Keratinocyte (primary cell): Measurements from ENCODE around the gene TMX1. TPM values are rescaled to one million over a fixed set of nuclear protein-coding genes. Genes with fewer than 3 reads are reported as not detected.

Experiments used
- DNase-seq: peaks from one replicate; pipeline ENCODE4 v3.0.0-alpha.2; 2011; ENCODE audit warnings: low read depth, missing footprints, low spot score
- FAIRE-seq: peaks from 2 replicates; lab custom pipeline; 2011; peaks lifted over from hg19 to GRCh38; lab: Jason Lieb, UNC
- H2AFZ ChIP-seq: 2 replicates; pipeline ENCODE4 v1.6.0; 2012; ENCODE audit warnings: low read length, control low read depth, inconsistent platforms; ENCODE audit not compliant: control insufficient read depth
- H3K27ac ChIP-seq: 2 replicates; pipeline ENCODE4 v1.5.1; 2011; ENCODE audit warnings: low read length; ENCODE audit not compliant: control insufficient read depth, insufficient read depth
- H3K27me3 ChIP-seq: 3 replicates; pipeline ENCODE4 v1.6.0; 2011; ENCODE audit warnings: low read length; ENCODE audit not compliant: control insufficient read depth, insufficient read depth; ENCODE audit errors: extremely low read depth
- H3K36me3 ChIP-seq, 2 experiments: 2 replicates in 1 of 2; 3 replicates in 1 of 2; pipeline ENCODE4 v1.5.1; 2011; ENCODE audit warnings: low read length in 2 of 2, mild to moderate bottlenecking in 1 of 2; ENCODE audit not compliant: control insufficient read depth in 2 of 2, insufficient read depth in 2 of 2; ENCODE audit errors: extremely low read depth in 1 of 2
- H3K4me1 ChIP-seq: 3 replicates; pipeline ENCODE4 v1.5.1; 2011; ENCODE audit warnings: low read length; ENCODE audit not compliant: control insufficient read depth, insufficient read depth; ENCODE audit errors: extremely low read depth
- H3K4me2 ChIP-seq: 3 replicates; pipeline ENCODE4 v1.6.0; 2011; ENCODE audit warnings: low read depth, low read length; ENCODE audit not compliant: control insufficient read depth, insufficient read depth; ENCODE audit errors: extremely low read depth
- H3K4me3 ChIP-seq, 3 experiments: fragments of 200-600 bp in 1 of 3; sonication (generic) in 1 of 3; 2 replicates in 2 of 3; 3 replicates in 1 of 3; pipeline ENCODE4 v1.5.1; 2011 to 2016; ENCODE audit warnings: low read length in 3 of 3, mild to moderate bottlenecking in 3 of 3, control low read depth in 2 of 3, inconsistent platforms in 1 of 3, low read depth in 1 of 3, mixed read lengths in 1 of 3, mixed run types in 1 of 3, moderate library complexity in 1 of 3; ENCODE audit not compliant: control insufficient read depth in 2 of 3, insufficient read depth in 2 of 3; ENCODE audit errors: extremely low read depth in 1 of 3
- H3K79me2 ChIP-seq: 2 replicates; pipeline ENCODE4 v1.6.0; 2012; ENCODE audit warnings: low read length; ENCODE audit not compliant: control insufficient read depth, insufficient read depth
- H3K9ac ChIP-seq: 3 replicates; pipeline ENCODE4 v1.6.0; 2011; ENCODE audit warnings: low read length; ENCODE audit not compliant: control insufficient read depth, insufficient read depth; ENCODE audit errors: extremely low read depth
- H3K9me1 ChIP-seq: 3 replicates; pipeline ENCODE4 v1.6.0; 2011; ENCODE audit warnings: low read length; ENCODE audit not compliant: control insufficient read depth, insufficient read depth; ENCODE audit errors: extremely low read depth
- H3K9me3 ChIP-seq: 2 replicates; pipeline ENCODE4 v1.5.1; 2012; ENCODE audit warnings: low read depth, low read length; ENCODE audit not compliant: control insufficient read depth
- H4K20me1 ChIP-seq: 3 replicates; pipeline ENCODE4 v1.6.0; 2011; ENCODE audit warnings: low read length; ENCODE audit not compliant: control insufficient read depth, insufficient read depth; ENCODE audit errors: extremely low read depth
- EZH2 ChIP-seq: IDR thresholded peaks from one replicate; pipeline ENCODE4 v1.6.1; 2012; ENCODE audit warnings: inconsistent platforms, mild to moderate bottlenecking, low read length, moderate library complexity
- dilution Hi-C: fragments of 300-500 bp; cut with MboI; formaldehyde crosslinking; loops from one replicate; pipeline ENCODE4 v1.7.0; 2020; ENCODE audit warnings: low sequenced_read_pairs; ENCODE audit not compliant: extremely low pct_ligation_motif_present
- polyA plus RNA-seq, 5 experiments: library from polyadenylated mRNA; depleted of rRNA in 3 of 5; stranded (reverse) in 3 of 5; stranded (forward) in 1 of 5; unstranded in 1 of 5; fragments of >200 nt; gene quantifications; 1 replicate in 1 of 5; 2 replicates in 3 of 5; 3 replicates in 1 of 5; pipeline versions ENCODE4 v1.2.1 to v1.2.3, GENCODE V29; 2011 to 2012; ENCODE audit warnings: missing spikeins in 2 of 5, low read depth in 1 of 5, low replicate concordance in 1 of 5
- TF ChIP-seq, protein P1 (sequence below), 3 experiments: IDR thresholded peaks in 1 of 3; conservative IDR thresholded peaks in 1 of 3; optimal IDR thresholded peaks in 1 of 3; 2 replicates in 2 of 3; 3 replicates in 1 of 3; pipeline versions ENCODE3 to v1.5.1; 2011; ENCODE audit warnings: low read length in 3 of 3, mild to moderate bottlenecking in 3 of 3, moderate library complexity in 2 of 3, control low read depth in 1 of 3, inconsistent platforms in 1 of 3; ENCODE audit not compliant: insufficient read depth in 2 of 3; ENCODE audit errors: extremely low read depth in 1 of 3

The TMX1 gene
- polyA plus RNA-seq, 1 donor (not counting 4 experiments of a cell fraction or from before 2014, with no cell fraction given): 36.0 TPM

GRCh38 chr14:51209457-51209856 lies 30.6 kb upstream of the TMX1 start:
- Histone ChIP-seq H4K20me1 (no peaks in the 10 kb centered on the region), H2AFZ (no peak overlapping the region), H3K4me1 (no peaks in the 10 kb centered on the region), H3K27ac (no peak overlapping the region), H3K4me2 (no peak overlapping the region), H3K27me3 (peaks cover 27% of the 10 kb centered on the region), H3K4me3 (no peak overlapping the region), H3K36me3 (no peaks in the 10 kb centered on the region), H3K79me2 (no peaks in the 10 kb centered on the region), H3K9me3 (no peaks in the 10 kb centered on the region), H3K9ac (no peak overlapping the region), H3K9me1 (no peaks in the 10 kb centered on the region)
- dilution Hi-C loops: no loop called here
- DNase-seq (no peak), FAIRE-seq (no peak)
- TF ChIP-seq, protein P1, sequence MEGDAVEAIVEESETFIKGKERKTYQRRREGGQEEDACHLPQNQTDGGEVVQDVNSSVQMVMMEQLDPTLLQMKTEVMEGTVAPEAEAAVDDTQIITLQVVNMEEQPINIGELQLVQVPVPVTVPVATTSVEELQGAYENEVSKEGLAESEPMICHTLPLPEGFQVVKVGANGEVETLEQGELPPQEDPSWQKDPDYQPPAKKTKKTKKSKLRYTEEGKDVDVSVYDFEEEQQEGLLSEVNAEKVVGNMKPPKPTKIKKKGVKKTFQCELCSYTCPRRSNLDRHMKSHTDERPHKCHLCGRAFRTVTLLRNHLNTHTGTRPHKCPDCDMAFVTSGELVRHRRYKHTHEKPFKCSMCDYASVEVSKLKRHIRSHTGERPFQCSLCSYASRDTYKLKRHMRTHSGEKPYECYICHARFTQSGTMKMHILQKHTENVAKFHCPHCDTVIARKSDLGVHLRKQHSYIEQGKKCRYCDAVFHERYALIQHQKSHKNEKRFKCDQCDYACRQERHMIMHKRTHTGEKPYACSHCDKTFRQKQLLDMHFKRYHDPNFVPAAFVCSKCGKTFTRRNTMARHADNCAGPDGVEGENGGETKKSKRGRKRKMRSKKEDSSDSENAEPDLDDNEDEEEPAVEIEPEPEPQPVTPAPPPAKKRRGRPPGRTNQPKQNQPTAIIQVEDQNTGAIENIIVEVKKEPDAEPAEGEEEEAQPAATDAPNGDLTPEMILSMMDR (optimal IDR thresholded peaks at IDR 0.05 in 1 of 3, IDR thresholded peaks at IDR 0.05 in 1 of 3, conservative IDR thresholded peaks at IDR 0.05 in 1 of 3; ENCODE audit: extremely low read depth in 1 of 3, insufficient read depth in 2 of 3, low read length in 3 of 3): no peak
- no peak for TF ChIP-seq EZH2

DNA sequence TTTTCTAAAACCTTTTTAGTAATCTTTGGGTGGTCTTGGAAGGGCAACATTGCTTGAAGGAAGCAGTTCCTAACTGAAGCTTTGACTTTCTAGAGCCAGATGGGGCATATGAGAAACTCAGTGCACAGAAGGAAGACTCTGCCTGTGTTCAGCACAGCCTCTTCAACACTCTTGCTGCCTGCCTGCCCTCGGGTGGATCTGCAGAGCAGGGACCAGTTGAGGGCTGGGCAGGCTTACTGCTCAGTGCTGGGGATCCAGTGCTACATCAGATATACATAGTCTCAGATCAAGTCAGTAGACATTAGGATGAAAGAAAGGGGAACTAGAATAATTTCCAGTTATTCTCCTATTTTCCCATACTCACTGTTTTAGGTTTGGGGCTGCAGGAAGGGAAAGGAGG lies 29.5 kb upstream of the TMX1 start:
- no peak overlapping the region for H2AFZ ChIP-seq
- H3K4me2 ChIP-seq: no peak overlapping the region
- H3K79me2 ChIP-seq: no peaks in the 10 kb centered on the region
- H3K4me3 ChIP-seq: no peak overlapping the region
- peaks cover 26% of the 10 kb centered on the region for H3K27me3 ChIP-seq
- H3K27ac ChIP-seq: no peak overlapping the region
- H3K4me1 ChIP-seq: no peaks in the 10 kb centered on the region
- no peak overlapping the region for H3K9ac ChIP-seq
- TF ChIP-seq EZH2: no peak
- no peaks in the 10 kb centered on the region for H3K9me3 ChIP-seq
- DNase-seq (no peak), FAIRE-seq (no peak)
- H3K36me3 ChIP-seq: no peaks in the 10 kb centered on the region
- dilution Hi-C loops: no loop called here
- no peaks in the 10 kb centered on the region for H3K9me1 ChIP-seq
- H4K20me1 ChIP-seq: no peaks in the 10 kb centered on the region

- H3K9me1 ChIP-seq: no peaks in the 10 kb centered on the region
- H3K27me3 ChIP-seq: peaks cover 20% of the 10 kb centered on the region
- no peaks in the 10 kb centered on the region for H3K4me1 ChIP-seq
- H3K79me2 ChIP-seq: no peaks in the 10 kb centered on the region
- no peak for FAIRE-seq
- no peaks in the 10 kb centered on the region for H3K36me3 ChIP-seq
- H3K4me2 ChIP-seq: no peak overlapping the region
- H3K27ac ChIP-seq: no peak overlapping the region
- no peaks in the 10 kb centered on the region for H3K9me3 ChIP-seq
- TF ChIP-seq EZH2: no peak
- TF ChIP-seq, protein P1 (optimal IDR thresholded peaks at IDR 0.05 in 1 of 3, IDR thresholded peaks at IDR 0.05 in 1 of 3, conservative IDR thresholded peaks at IDR 0.05 in 1 of 3; ENCODE audit: extremely low read depth in 1 of 3, insufficient read depth in 2 of 3, low read length in 3 of 3): no peak
- H3K9ac ChIP-seq: no peak overlapping the region
- H4K20me1 ChIP-seq: no peaks in the 10 kb centered on the region
- no peak for DNase-seq
- dilution Hi-C loops: no loop called here
- H2AFZ ChIP-seq: no peak overlapping the region
- H3K4me3 ChIP-seq: no peak overlapping the region
These were observed 28.9 kb upstream of the TMX1 start for GRCh38 chr14:51211149-51211548.
